ENCODE data around the gene CAPN10.

- TF ChIP-seq POLR2A (IDR thresholded peaks at IDR 0.05) = no peak
- TF ChIP-seq, protein P1, sequence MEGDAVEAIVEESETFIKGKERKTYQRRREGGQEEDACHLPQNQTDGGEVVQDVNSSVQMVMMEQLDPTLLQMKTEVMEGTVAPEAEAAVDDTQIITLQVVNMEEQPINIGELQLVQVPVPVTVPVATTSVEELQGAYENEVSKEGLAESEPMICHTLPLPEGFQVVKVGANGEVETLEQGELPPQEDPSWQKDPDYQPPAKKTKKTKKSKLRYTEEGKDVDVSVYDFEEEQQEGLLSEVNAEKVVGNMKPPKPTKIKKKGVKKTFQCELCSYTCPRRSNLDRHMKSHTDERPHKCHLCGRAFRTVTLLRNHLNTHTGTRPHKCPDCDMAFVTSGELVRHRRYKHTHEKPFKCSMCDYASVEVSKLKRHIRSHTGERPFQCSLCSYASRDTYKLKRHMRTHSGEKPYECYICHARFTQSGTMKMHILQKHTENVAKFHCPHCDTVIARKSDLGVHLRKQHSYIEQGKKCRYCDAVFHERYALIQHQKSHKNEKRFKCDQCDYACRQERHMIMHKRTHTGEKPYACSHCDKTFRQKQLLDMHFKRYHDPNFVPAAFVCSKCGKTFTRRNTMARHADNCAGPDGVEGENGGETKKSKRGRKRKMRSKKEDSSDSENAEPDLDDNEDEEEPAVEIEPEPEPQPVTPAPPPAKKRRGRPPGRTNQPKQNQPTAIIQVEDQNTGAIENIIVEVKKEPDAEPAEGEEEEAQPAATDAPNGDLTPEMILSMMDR (IDR thresholded peaks at IDR 0.05) = no peak
Observed at GRCh38 chr2:240643093-240643810, 56.7 kb downstream of the CAPN10 start.
